ENCODE results near the gene WBP2NL.

WBP2NL gene

GRCh38 chr22:42074132-42074811, 75.7 kb downstream of the WBP2NL start, which contains the start of gene PHETA2:
PHETA2 (plus strand) TSS chr22:42074248; CDS start chr22:42077294, 3,046 bp downstream.
- peak; percentile 71 for DNase-seq

GRCh38 chr22:42074846-42075676, 76.5 kb downstream of the WBP2NL start:
- DNase-seq: no peak

GRCh38 chr22:42076764-42077485, 78.3 kb downstream of the WBP2NL start:
- DNase-seq: no peak

GRCh38 chr22:42077486-42078125, 79.0 kb downstream of the WBP2NL start:
- DNase-seq: no peak
